ENCODE data around the gene LRCOL1.

DNA sequence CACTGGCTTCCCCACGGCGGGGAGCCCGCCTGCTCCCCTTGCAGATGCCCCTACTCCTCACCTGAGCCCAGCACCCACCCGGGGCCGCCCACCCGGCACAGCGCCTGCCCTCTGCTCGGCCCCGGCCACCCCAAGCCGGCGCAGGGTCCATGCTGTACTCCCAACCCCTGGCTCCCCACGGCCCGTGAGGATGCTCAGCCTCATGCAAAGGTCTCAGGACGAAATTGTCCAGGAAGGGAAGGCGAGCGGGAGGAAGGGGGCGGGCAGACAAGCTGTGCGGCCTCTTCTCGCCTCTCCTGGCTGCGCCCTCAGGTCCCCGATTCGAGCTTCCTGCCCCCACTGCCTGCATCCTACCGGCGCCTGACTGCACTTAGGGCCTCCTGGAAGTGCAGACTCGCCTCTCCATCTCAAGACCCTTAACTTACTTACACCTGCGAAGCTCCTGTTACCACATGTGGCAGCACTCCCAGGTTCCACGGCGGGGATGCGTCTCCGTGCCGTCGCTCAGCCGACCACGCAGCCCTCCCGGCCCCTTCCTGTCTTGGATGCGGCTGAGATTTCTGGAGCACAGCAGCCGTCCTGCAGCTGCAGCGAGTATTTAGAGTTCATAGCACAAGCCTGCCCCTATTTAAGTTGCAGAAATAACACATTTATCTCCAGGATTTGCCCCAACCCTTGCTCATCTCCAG, 18.0 kb downstream of the LRCOL1 start:
- TF ChIP-seq, protein P1, sequence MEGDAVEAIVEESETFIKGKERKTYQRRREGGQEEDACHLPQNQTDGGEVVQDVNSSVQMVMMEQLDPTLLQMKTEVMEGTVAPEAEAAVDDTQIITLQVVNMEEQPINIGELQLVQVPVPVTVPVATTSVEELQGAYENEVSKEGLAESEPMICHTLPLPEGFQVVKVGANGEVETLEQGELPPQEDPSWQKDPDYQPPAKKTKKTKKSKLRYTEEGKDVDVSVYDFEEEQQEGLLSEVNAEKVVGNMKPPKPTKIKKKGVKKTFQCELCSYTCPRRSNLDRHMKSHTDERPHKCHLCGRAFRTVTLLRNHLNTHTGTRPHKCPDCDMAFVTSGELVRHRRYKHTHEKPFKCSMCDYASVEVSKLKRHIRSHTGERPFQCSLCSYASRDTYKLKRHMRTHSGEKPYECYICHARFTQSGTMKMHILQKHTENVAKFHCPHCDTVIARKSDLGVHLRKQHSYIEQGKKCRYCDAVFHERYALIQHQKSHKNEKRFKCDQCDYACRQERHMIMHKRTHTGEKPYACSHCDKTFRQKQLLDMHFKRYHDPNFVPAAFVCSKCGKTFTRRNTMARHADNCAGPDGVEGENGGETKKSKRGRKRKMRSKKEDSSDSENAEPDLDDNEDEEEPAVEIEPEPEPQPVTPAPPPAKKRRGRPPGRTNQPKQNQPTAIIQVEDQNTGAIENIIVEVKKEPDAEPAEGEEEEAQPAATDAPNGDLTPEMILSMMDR (IDR thresholded peaks at IDR 0.05; ENCODE audit: insufficient read depth, low read length, poor library complexity, severe bottlenecking), result no peak
- TF ChIP-seq EZH2phosphoT487 (conservative IDR thresholded peaks at IDR 0.05; ENCODE audit: low read length), result no peak
